Islet of Langerhans (tissue), 1 donor: ENCODE data around the gene THADA.
"Not testable (repeated sequence)": the region's sequence is repeated elsewhere in the genome, so short reads cannot be mapped to it uniquely, and the experiment has no call there.

Source experiments
- FAIRE-seq: peaks from one replicate; lab custom pipeline; 2011; peaks lifted over from hg19 to GRCh38; lab: Jason Lieb, UNC

THADA gene

GRCh38 chr2:43412114-43412753 is 183.6 kb downstream of the THADA start:
- FAIRE-seq: peak; percentile 60

- FAIRE-seq: peak; percentile 27
These were observed 185.7 kb downstream of the THADA start for GRCh38 chr2:43410055-43410604.

- no peak for FAIRE-seq
These were observed 187.3 kb downstream of the THADA start for GRCh38 chr2:43408407-43409160.

DNA sequence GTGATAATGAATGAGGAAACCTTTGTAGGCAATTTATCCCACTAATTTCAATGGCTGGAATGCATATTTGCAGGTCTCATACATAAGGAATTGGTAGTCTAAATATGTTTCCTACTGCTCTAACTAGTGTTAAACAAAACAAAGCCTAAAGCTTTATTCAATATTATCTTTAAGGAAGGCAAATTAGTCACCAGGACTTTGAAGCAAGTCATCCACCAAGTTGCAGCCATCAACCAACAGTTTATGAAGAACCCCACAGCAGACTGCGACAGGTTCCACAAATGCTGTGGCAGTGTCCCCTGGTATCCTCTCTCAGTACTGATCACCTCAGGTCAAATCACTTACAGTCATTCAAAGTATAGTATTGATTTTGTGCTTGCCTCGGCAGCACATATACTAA is 187.9 kb downstream of the THADA start:
- FAIRE-seq: no peak

GRCh38 chr2:43406651-43407279 is 189.1 kb downstream of the THADA start:
- no peak for FAIRE-seq

DNA sequence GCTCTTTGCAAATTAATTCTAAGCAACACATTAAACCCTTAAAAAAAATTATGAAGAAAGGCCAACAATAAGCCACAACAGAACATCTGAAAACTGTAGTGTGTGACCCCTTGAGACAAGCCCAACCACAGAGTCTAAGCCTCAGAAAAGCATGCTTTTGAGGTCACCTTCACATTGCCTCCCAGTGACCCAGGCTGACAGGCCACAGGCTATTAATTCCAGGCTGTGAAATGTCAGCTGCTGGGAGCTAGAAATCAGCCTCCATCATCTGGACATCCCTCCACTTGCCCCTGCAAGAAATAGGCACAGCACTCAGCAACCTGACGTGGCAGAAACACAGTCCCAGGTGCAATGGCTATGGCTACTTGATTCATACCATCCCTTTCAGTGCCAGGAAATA is 190.0 kb downstream of the THADA start:
- FAIRE-seq: no peak

- no peak for FAIRE-seq
These were observed 193.3 kb downstream of the THADA start for GRCh38 chr2:43402452-43402937.

DNA sequence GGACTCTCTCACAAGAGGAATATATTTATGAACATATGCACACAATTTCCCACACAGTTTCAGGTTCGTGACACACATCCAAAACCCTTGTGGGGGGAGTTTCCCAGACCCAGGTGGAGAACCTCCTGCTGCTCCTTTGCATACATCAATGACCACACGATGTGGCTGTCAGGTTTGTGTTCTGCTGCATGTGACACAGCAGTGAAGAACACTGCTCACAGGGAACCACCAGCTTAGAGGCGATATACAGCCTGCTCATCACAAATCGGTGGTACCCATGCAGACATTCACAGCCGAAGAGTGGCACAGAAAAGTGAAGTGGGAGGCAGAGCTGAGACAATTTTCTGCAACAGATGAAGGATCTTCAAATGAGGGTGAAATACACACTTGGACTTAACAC is 193.8 kb downstream of the THADA start:
- no peak for FAIRE-seq

- no peak for FAIRE-seq
These were observed 195.3 kb downstream of the THADA start for GRCh38 chr2:43400508-43400907.

- peak; percentile 47 for FAIRE-seq
These were observed 196.1 kb downstream of the THADA start for GRCh38 chr2:43399515-43400264.

DNA sequence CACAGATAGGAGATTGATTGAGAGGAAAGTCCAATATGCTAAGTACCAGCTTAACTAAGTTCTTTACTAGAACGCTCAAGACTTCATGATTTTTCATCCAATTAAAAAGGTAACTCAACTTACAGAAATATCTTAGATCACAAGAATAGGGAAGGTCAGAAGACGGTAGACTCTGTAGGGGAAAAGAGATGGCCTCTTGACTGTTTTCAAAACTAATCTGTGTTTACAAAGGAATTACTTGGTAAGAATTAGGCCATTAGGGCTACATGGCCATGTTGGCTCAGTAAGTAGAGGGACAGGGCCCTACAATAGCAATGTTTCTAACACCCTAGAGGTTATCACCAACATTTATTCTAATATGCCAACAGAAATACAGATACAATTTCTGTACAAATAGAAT is 196.7 kb downstream of the THADA start:
- FAIRE-seq: no peak

GRCh38 chr2:43397821-43398220 is 198.0 kb downstream of the THADA start:
- FAIRE-seq: no peak

DNA sequence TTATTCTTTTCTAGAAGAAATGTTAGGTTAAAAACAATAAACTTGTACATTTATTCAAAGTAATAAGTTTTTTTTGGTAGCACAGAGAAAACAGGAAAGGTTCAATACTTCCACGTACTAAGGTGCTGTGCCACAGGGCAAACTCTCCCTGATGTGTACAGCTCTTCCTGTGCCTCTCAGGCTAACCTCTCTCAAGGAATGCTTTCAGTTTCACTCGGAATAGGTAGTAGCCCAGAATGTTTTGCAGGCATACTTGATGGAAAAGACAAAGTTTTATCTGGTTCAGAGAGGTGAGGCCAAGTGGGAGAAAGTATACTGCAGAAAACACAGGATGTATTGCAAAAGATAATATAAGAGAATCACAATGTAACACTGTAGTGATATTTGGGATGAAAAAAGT is 198.4 kb downstream of the THADA start:
- no peak for FAIRE-seq

GRCh38 chr2:43396344-43396743 is 199.5 kb downstream of the THADA start:
- FAIRE-seq: not testable (repeated sequence)

DNA sequence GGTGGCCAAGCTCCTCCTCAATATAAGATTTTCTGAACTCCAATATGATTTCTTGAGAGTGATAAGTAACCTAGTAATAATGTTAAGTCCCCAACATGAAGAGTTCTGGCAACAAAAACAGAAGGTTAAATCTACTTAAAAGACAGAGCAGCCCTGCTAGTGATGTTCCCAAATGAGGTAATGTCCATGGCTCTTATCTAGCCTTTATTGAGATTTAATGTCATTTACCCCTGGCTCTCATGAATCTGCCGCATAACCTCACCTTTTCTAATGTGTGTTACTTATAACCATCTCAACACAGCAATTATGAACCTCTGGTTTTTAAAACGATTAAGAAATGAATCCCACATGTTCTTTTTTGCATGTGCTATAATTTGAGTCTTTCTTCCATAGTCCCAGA is 201.9 kb downstream of the THADA start:
- FAIRE-seq: no peak

DNA sequence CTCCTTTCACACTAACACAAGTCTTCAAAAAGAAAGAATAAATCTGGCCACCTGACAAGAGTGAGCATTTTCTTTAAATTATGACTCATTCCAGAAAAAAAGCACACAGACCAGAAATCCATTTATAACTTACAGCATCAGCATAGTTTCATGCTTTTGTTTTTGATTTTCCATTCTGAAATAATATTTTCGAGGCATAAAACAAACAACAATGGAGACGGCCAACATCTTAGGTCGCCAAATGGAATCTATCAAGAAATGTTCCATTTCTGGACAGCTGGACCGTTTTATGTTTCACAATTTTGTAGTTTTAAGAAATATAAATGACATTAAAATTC is 204.0 kb downstream of the THADA start:
- FAIRE-seq: no peak

DNA sequence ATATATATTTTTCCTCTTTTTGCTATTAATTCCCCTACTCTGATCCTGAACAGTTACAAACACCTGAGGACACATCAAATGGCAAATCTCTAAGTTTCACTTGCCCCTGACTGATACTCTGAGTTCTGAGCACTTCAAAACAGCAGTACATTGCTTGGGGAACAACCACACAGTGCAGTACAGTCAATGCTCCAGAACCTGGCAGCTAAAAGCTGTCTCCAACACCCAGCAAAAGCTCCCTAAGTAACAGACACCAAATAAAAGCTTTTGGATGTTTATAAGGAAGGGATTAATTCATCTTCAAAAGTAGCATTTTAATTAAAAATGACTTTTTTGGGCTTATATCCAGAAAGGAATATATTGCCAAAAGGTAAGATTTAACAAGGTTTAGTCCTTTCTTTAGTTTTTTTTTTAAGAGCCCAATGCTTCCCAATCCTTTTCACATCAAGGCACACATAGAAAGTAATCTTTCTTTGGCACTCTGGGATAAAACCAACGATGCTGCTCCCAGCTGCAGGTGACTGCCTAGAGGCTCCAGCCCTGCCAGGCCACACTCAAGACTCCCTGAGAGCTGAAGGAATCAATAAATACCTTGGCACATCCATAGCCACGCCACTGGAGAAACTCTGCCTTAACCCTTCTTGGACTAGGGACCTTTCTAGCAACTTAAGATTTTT is 204.5 kb downstream of the THADA start:
- FAIRE-seq: no peak

DNA sequence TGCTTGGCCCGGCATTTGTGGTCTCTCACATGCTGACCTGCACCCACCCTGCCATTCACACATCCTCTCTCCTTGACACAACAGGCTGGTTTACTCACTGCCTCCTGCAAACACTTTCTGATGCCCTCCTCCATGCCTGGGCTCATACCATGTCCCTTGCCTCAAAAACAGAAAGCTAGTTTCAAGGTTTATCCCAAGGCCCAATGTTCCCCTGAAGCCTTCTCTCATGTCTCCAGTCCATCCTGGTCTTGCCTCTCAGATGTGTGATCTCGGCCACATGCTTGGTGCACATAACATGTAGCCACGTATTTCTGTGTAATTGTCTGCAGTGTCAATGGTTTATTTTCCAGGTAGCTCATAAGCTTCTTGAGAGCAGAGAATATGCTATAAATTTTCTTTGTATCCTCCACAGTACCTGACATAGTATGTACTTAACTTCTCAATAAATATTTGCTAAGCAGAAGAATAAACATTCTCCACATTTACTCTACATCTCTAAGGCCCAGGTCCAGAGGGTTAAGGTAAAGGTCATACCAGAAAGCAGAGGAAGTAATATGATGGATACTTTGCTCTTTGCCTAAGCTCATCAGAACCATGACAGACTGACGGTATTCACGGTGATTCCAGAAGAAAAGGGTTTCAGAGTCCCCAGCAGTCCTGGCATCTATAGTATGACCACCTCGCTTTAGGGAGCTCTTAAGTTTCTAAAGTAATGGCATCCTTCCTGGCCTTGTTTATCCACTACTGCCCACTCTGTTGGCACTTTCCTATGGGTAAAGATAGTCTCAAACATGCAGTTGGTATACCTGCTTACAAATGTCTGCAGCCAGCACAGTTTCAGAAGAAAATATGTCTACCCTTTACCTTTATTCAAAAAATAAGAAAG is 206.0 kb downstream of the THADA start:
- FAIRE-seq: no peak

- FAIRE-seq: no peak
These were observed 207.5 kb downstream of the THADA start for GRCh38 chr2:43388371-43388770.

DNA sequence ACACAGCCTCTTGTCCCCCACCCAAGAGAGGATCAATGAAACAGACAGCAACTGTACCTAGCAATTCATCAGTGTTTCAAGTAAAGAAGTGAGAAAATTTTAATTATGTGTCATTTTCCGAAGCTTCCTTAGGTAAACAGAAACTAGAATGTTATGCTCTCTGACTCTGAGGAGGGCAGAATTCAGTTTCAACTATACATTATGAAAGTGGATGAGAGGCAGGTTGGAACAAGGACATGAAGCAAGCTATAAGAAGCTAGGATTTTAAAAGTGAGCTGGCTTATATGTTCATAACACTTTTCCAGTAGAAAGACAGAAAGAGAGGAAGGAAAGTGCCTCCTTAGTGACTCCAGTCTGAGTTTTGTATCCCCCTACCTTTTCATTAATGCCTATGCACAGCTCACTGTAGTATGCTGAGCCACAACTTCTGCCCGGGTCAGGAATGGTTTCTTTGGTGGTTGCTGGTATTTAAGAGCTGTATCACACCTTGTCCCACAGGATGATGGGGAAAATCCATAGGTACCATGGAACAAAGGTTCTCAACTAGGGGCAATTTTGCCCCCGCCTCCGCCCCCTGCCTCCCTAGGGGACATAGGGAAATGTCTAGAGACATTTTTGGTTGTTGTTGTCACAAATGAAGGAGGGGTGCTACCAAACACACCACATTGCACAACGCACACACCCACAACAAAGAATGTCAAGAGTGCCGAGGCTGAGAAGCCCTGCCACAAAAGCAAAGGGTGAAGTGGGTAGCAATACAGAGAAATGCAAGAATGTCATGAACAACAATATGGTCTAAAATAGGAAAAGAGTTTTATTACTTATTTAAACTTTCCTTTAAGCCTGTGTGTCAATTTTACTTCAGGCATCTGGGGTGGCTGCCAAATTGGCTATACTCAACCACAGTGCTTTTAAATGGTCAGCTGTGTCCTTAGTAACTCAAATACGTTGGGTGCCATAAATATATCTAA is 208.5 kb downstream of the THADA start:
- FAIRE-seq: no peak
